AG10803 (cell line): ENCODE results near the gene MRPS34.

ENCODE experiments used
- DNase-seq: peaks from one replicate; pipeline ENCODE4 v3.0.0; 2010; ENCODE audit warnings: low read depth
- H3K4me3 ChIP-seq: 2 replicates; pipeline ENCODE4 v1.5.1; 2011; ENCODE audit warnings: mild to moderate bottlenecking, low read length, control low read depth
- CTCF ChIP-seq: conservative IDR thresholded peaks from 2 replicates; pipeline ENCODE4 v1.5.1; 2011; ENCODE audit warnings: mild to moderate bottlenecking, low read length, control low read depth, inconsistent platforms

The MRPS34 gene

DNA sequence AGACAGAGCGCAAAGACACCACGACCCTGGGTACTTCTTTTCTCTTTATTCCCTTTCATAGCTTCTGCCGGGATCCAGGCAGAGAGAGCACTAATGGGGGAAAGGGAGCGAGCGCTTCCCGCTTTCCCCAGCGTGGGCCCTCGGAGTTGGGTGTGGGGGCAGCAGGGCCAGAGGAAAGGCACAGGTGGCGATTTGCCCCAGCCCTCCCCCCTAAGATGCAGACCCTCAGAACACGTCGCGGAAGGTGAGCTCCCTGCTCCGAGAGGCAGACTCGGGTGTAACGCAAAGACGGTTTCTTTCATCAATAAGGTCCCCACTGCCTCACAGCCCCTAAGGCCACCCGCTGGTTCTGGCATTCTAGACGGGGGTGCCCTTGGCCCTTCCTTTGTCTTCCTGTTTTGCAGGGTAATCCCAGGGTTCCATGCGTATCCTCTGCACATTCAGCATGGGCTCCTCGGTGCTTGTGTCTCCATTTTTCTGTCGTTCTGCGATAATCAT lies 1.0 kb downstream of the MRPS34 start:
- H3K4me3 ChIP-seq: peak overlapping the region; percentile 76
- no peak for TF ChIP-seq CTCF
- DNase-seq: no peak

GRCh38 chr16:1771188-1771863 lies 1.6 kb downstream of the MRPS34 start, which contains the start of gene NME3:
NME3 (minus strand) TSS chr16:1771543; CDS start chr16:1771534, 9 bp downstream.
- H3K4me3 ChIP-seq: peak within 1 kb of the TSS; percentile 76
- DNase-seq: peak; percentile 54
- no peak for TF ChIP-seq CTCF

DNA sequence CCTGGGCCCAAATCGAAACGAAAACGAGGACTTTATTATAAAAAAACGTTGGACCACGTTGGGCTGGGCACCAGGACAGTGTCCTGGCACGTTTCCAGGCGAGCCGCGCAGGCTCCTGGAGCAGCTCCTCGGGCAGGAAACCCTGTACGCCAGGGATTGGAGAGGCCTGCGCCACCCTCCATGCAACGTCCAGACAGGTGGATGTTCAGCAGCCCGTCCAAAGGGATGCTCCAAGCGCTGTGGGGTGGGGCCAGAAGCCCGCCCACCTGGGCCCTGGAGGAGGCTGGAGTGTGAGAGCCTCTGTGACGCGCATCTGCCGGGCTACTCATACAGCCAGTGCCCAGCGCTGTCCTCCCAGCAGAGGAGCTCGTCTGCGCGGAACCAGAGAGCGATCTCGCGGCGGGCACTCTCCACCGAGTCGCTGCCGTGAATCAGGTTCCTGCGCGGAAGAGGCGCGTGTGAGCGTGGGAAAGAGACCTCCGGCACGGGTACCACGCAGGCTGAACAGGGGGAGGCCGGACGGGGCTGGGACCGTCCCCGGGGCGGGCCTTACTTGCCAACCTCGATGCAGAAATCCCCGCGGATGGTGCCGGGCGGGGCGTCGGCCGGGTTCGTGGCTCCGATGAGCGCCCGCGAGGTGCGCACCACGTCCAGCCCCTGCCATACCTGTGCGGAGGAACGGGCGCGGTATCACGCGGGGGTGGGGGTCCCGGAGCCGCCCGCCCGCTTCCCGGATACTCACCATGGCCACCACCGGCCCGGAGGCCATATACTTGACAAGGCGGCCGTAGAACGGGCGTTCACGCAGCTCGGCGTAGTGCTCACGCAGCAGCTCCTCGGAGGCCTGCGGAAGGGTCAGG lies 2.4 kb downstream of the MRPS34 start:
- peak overlapping the region; percentile 76 for H3K4me3 ChIP-seq
- TF ChIP-seq CTCF: 0 out of 2 replicates have a peak, but pooled peaks have one; percentile 1
- DNase-seq: peak; percentile 51

GRCh38 chr16:1769402-1770300 lies 3.3 kb downstream of the MRPS34 start:
- TF ChIP-seq CTCF: no peak
- H3K4me3 ChIP-seq: no peak overlapping the region
- DNase-seq: no peak

GRCh38 chr16:1768767-1769401 lies 4.0 kb downstream of the MRPS34 start:
- DNase-seq: no peak
- TF ChIP-seq CTCF: no peak
- H3K4me3 ChIP-seq: no peak overlapping the region

GRCh38 chr16:1768061-1768766 lies 4.7 kb downstream of the MRPS34 start:
- no peak for DNase-seq
- H3K4me3 ChIP-seq: no peak overlapping the region
- TF ChIP-seq CTCF: no peak
